Measurements from ENCODE around the gene DDX41. TPM values are rescaled to one million over a fixed set of nuclear protein-coding genes. Genes with fewer than 3 reads are reported as not detected.

DDX41 gene
- total and polyA plus RNA-seq, 2 donors (not counting 1 experiment from before 2014, with no cell fraction given): 110 to 168 TPM

DNA sequence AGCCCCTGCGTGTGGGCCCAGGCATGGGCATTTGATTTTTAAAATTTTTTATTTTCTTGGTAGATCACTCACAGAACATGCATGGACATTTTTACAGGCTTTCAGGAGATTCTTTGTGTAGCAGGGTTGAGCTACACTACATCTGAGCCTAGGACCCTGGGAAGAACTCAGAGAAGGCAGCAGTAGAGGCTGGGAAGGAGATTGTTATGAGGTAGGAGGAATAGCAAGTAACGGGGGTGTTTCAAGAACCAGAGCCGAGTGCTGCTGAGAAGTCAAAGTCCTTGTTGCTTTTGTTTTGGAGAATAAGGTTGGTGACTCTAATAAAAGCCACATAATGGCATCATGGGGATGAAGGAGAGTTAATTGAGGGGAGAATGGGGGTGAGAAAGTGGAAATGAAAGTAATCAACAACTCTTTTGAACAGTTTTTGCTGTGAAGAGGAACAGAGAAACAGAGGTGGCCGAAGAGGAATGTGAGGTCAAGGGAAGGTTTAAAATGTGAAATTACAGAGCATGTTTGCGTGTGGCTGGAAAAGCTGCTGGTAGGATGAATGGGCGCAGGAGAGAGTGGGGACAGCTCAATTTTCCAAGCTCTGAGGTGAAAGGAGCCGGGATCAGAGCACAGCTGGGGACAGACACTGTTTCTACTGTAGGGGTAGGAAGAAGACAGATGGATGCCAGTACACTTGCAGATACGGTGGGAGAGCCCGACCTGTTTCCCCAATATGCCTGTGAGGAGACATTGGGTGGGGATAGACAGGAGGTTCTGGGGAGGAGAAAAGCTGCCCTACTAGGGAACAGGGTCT lies 14.7 kb downstream of the DDX41 start:
- Mint-ChIP-seq H3K4me1 (peaks cover 56% of the 10 kb centered on the region), H3K9me3 (ENCODE audit: insufficient read depth) (no peaks in the 10 kb centered on the region), H3K27ac (peak overlapping the region; percentile 72), H3K4me3 (peak overlapping the region; percentile 66), H3K27me3 (peaks cover 3% of the 10 kb centered on the region)
- Histone ChIP-seq H3K4me2 (replicated peaks; ENCODE audit: low read depth, low read length, poor library complexity, severe bottlenecking) (peak overlapping the region; percentile 73), H4K20me1 (ENCODE audit: control insufficient read depth, insufficient read depth, low read length, poor library complexity, severe bottlenecking) (peaks cover 38% of the 10 kb centered on the region), H3K36me3 (replicated peaks in 1 of 2; ENCODE audit: control extremely low read depth in 1 of 2, control insufficient read depth in 1 of 2, extremely low read depth in 1 of 2, insufficient read depth in 2 of 2, low read length in 1 of 2) (peaks cover 0 to 35% of the 10 kb centered on the region in 2 experiments), H3K27ac (ENCODE audit: low read length in 2 of 2) (peak overlapping the region; percentile 10 to 25), H3K9ac (ENCODE audit: low read length) (peak overlapping the region; percentile 8), H3K27me3 (replicated peaks in 1 of 4; ENCODE audit: control extremely low read depth in 1 of 4, control insufficient read depth in 3 of 4, insufficient read depth in 4 of 4, low read length in 3 of 4) (peaks cover 0 to 10% (median 4%) of the 10 kb centered on the region in 4 experiments), H3K9me3 (ENCODE audit: control extremely low read depth in 1 of 3, control insufficient read depth in 2 of 3, insufficient read depth in 1 of 3, low read length in 2 of 3) (peaks cover 0 to 10% (median 0%) of the 10 kb centered on the region in 3 donors), H2AFZ (ENCODE audit: insufficient read depth, low read depth, low read length, poor library complexity, severe bottlenecking) (no peak overlapping the region), H3K4me3 (ENCODE audit: control extremely low read depth in 1 of 5, extremely low read depth in 1 of 5, insufficient read depth in 1 of 5, low read depth in 2 of 5, low read length in 4 of 5) (peak overlapping the region in 1 of 5 experiments; percentile 13), H3K4me1 (ENCODE audit: control insufficient read depth in 2 of 2, insufficient read depth in 2 of 2, low read length in 2 of 2) (peaks cover 36 to 49% of the 10 kb centered on the region in 2 donors), H3K79me2 (ENCODE audit: control insufficient read depth, insufficient read depth, low read length) (peaks cover 9% of the 10 kb centered on the region)
- WGBS (ENCODE audit: insufficient coverage): 28% methylated on average over 8 of the region's 9 CpGs
- ChIA-PET POLR2A (no interaction called here), CTCF (interaction anchor here (1.1 to 5.7 kb wide), 19 partner anchors 7 to 192 kb away, joined by 3 to 70 read pairs (median 10); partner anchors contain the start of genes B4GALT7, DDX41, DOK3 and FAM193B)
- DNase-seq: peak; percentile 71
- intact Hi-C loops (cut with micrococcal nuclease): loop anchor here (1.0 kb wide), 1 partner anchor 112 kb away; no protein-coding TSS in a partner anchor
- no peak for ATAC-seq (ENCODE audit: low read depth)
- TF ChIP-seq EZH2 (IDR thresholded peaks at IDR 0.05; ENCODE audit: borderline replicate concordance, insufficient read depth, low read depth, low read length, poor library complexity, severe bottlenecking): no peak

- peaks cover 6% of the 10 kb centered on the region for H3K79me2 ChIP-seq (ENCODE audit: control insufficient read depth, insufficient read depth, low read length)
- no peak overlapping the region for H2AFZ ChIP-seq (ENCODE audit: insufficient read depth, low read depth, low read length, poor library complexity, severe bottlenecking)
- H3K9ac ChIP-seq (ENCODE audit: low read length): no peak overlapping the region
- H3K4me1 Mint-ChIP-seq: peaks cover 60% of the 10 kb centered on the region
- H3K9me3 Mint-ChIP-seq (ENCODE audit: insufficient read depth): no peaks in the 10 kb centered on the region
- H3K36me3 ChIP-seq (replicated peaks in 1 of 2; ENCODE audit: control extremely low read depth in 1 of 2, control insufficient read depth in 1 of 2, extremely low read depth in 1 of 2, insufficient read depth in 2 of 2, low read length in 1 of 2): peaks cover 0 to 30% of the 10 kb centered on the region in 2 experiments
- H3K4me2 ChIP-seq (replicated peaks; ENCODE audit: low read depth, low read length, poor library complexity, severe bottlenecking): peak overlapping the region; percentile 73
- ChIA-PET CTCF (interaction anchor here (0.7 to 5.7 kb wide), 23 partner anchors 8 to 191 kb away, joined by 3 to 70 read pairs (median 9); partner anchors contain the start of genes B4GALT7, DDX41, DOK3 and FAM193B), POLR2A (interaction anchor here (1.6 kb wide), 1 partner anchor 10 kb away, joined by 7 read pairs; the partner anchor contains the start of gene DOK3)
- no peak overlapping the region for H3K27ac ChIP-seq (ENCODE audit: low read length in 2 of 2)
- 24% methylated on average over 6 of the region's 10 CpGs for WGBS (ENCODE audit: insufficient coverage)
- no peak overlapping the region for H3K4me3 ChIP-seq (ENCODE audit: control extremely low read depth in 1 of 5, extremely low read depth in 1 of 5, insufficient read depth in 1 of 5, low read depth in 2 of 5, low read length in 4 of 5)
- H3K27me3 ChIP-seq (replicated peaks in 1 of 4; ENCODE audit: control extremely low read depth in 1 of 4, control insufficient read depth in 3 of 4, insufficient read depth in 4 of 4, low read length in 3 of 4): peaks cover 0 to 10% (median 4%) of the 10 kb centered on the region in 4 experiments
- H3K4me1 ChIP-seq (ENCODE audit: control insufficient read depth in 2 of 2, insufficient read depth in 2 of 2, low read length in 2 of 2): peaks cover 43 to 60% of the 10 kb centered on the region in 2 donors
- no peak for ATAC-seq (ENCODE audit: low read depth)
- peaks cover 44% of the 10 kb centered on the region for H4K20me1 ChIP-seq (ENCODE audit: control insufficient read depth, insufficient read depth, low read length, poor library complexity, severe bottlenecking)
- TF ChIP-seq CTCF (IDR thresholded peaks at IDR 0.05) (peak; percentile 96), EZH2 (IDR thresholded peaks at IDR 0.05; ENCODE audit: borderline replicate concordance, insufficient read depth, low read depth, low read length, poor library complexity, severe bottlenecking) (no peak)
- no peak overlapping the region for H3K27ac Mint-ChIP-seq
- peak; percentile 84 for DNase-seq
- peaks cover 3% of the 10 kb centered on the region for H3K27me3 Mint-ChIP-seq
- peaks cover 0 to 10% (median 0%) of the 10 kb centered on the region in 3 donors for H3K9me3 ChIP-seq (ENCODE audit: control extremely low read depth in 1 of 3, control insufficient read depth in 2 of 3, insufficient read depth in 1 of 3, low read length in 2 of 3)
- intact Hi-C loops (cut with micrococcal nuclease): loop anchor here (1.0 kb wide), 1 partner anchor 111 kb away; no protein-coding TSS in a partner anchor
- H3K4me3 Mint-ChIP-seq: peak overlapping the region; percentile 1
These were observed 15.9 kb downstream of the DDX41 start for GRCh38 chr5:177500685-177501522.

Measured in B cell (primary cell).